Endothelial cell (in vitro differentiated cells): ENCODE results near the gene USP7. TPM values are rescaled to one million over a fixed set of nuclear protein-coding genes. Genes with fewer than 3 reads are reported as not detected.

Experiments
- DNase-seq: peaks from one replicate; pipeline ENCODE4 v3.0.0; 2021; ENCODE audit warnings: low spot score
- H3K27ac Mint-ChIP-seq: one replicate; pipeline ENCODE4 v1.8.0; 2021; ENCODE audit warnings: mixed read lengths, inconsistent platforms; ENCODE audit not compliant: unreplicated experiment
- H3K27me3 Mint-ChIP-seq: one replicate; pipeline ENCODE4 v1.8.0; 2021; ENCODE audit warnings: mild to moderate bottlenecking, moderate library complexity, mixed read lengths, inconsistent platforms; ENCODE audit not compliant: unreplicated experiment
- H3K36me3 Mint-ChIP-seq: one replicate; pipeline ENCODE4 v1.8.0; 2021; ENCODE audit warnings: mild to moderate bottlenecking, low read depth, mixed read lengths, inconsistent platforms; ENCODE audit not compliant: unreplicated experiment
- H3K4me1 Mint-ChIP-seq: one replicate; pipeline ENCODE4 v1.8.0; 2021; ENCODE audit warnings: mild to moderate bottlenecking, mixed read lengths, inconsistent platforms; ENCODE audit not compliant: unreplicated experiment
- H3K4me3 Mint-ChIP-seq: one replicate; pipeline ENCODE4 v1.8.0; 2021; ENCODE audit warnings: mild to moderate bottlenecking, mixed read lengths, inconsistent platforms; ENCODE audit not compliant: unreplicated experiment
- H3K9me3 Mint-ChIP-seq: one replicate; pipeline ENCODE4 v1.8.0; 2021; ENCODE audit warnings: mixed read lengths, inconsistent platforms; ENCODE audit not compliant: unreplicated experiment
- CTCF ChIP-seq: fragments of 200-600 bp; sonication (generic); IDR thresholded peaks from one replicate; pipeline ENCODE4 v1.5.0; 2021; ENCODE audit warnings: antibody characterized with exemption; ENCODE audit not compliant: unreplicated experiment
- total RNA-seq: library from RNA; stranded (reverse); fragmentation: NEBNext Ultra II Directional; extraction: Animal tissue kit (Norgen Biotek cat#: 25700); gene quantifications from one replicate; pipeline ENCODE4 v1.2.1, GENCODE V29; 2021; ENCODE audit not compliant: unreplicated experiment

The USP7 gene
- total RNA-seq, 1 donor from 2014 or later = 122 TPM

GRCh38 chr16:9000664-9001063, 37.0 kb upstream of the USP7 start:
- Mint-ChIP-seq H3K36me3 (no peaks in the 10 kb centered on the region), H3K4me3 (no peak overlapping the region), H3K9me3 (no peaks in the 10 kb centered on the region), H3K27ac (no peak overlapping the region), H3K4me1 (no peaks in the 10 kb centered on the region), H3K27me3 (peaks cover 2% of the 10 kb centered on the region)
- no peak for DNase-seq
- TF ChIP-seq CTCF = no peak

GRCh38 chr16:8999800-9000199, 36.1 kb upstream of the USP7 start:
- H3K27ac Mint-ChIP-seq = no peak overlapping the region
- peaks cover 2% of the 10 kb centered on the region for H3K27me3 Mint-ChIP-seq
- no peaks in the 10 kb centered on the region for H3K9me3 Mint-ChIP-seq
- TF ChIP-seq CTCF = no peak
- no peak overlapping the region for H3K4me3 Mint-ChIP-seq
- H3K36me3 Mint-ChIP-seq = no peaks in the 10 kb centered on the region
- no peaks in the 10 kb centered on the region for H3K4me1 Mint-ChIP-seq
- no peak for DNase-seq

GRCh38 chr16:8998108-8998507, 34.4 kb upstream of the USP7 start:
- DNase-seq = no peak
- peaks cover 2% of the 10 kb centered on the region for H3K27me3 Mint-ChIP-seq
- H3K9me3 Mint-ChIP-seq = no peaks in the 10 kb centered on the region
- H3K36me3 Mint-ChIP-seq = no peaks in the 10 kb centered on the region
- no peak for TF ChIP-seq CTCF
- H3K4me3 Mint-ChIP-seq = no peak overlapping the region
- H3K27ac Mint-ChIP-seq = no peak overlapping the region
- no peaks in the 10 kb centered on the region for H3K4me1 Mint-ChIP-seq

GRCh38 chr16:8996891-8997290, 33.2 kb upstream of the USP7 start:
- no peak for TF ChIP-seq CTCF
- no peak for DNase-seq
- Mint-ChIP-seq H3K36me3 (no peaks in the 10 kb centered on the region), H3K27ac (no peak overlapping the region), H3K4me1 (no peaks in the 10 kb centered on the region), H3K4me3 (no peak overlapping the region), H3K9me3 (no peaks in the 10 kb centered on the region), H3K27me3 (no peaks in the 10 kb centered on the region)

- Mint-ChIP-seq H3K4me3 (no peak overlapping the region), H3K36me3 (no peaks in the 10 kb centered on the region), H3K27ac (no peak overlapping the region), H3K9me3 (no peaks in the 10 kb centered on the region), H3K4me1 (no peaks in the 10 kb centered on the region), H3K27me3 (no peaks in the 10 kb centered on the region)
- TF ChIP-seq CTCF = no peak
- DNase-seq = no peak
Observed at GRCh38 chr16:8990445-8990844, 26.7 kb upstream of the USP7 start.
